Omental fat pad (tissue), 4 donors: ENCODE data around the gene ISM1. TPM values are rescaled to one million over a fixed set of nuclear protein-coding genes. Genes with fewer than 3 reads are reported as not detected.

ENCODE experiments used
- ATAC-seq: fragments of 150-250 bp; one replicate; pipeline ENCODE4 v1.9.1; 2016; ENCODE audit warnings: mild to moderate bottlenecking, moderate library complexity; ENCODE audit not compliant: low FRiP score
- DNase-seq: peaks from one replicate; pipeline ENCODE4 v3.0.0-alpha.2; 2019; ENCODE audit warnings: low spot score
- total RNA-seq, 4 donors: library from RNA; depleted of rRNA; stranded (reverse); fragments of >200 nt; gene quantifications; one replicate each; pipeline ENCODE4 v1.1.0, GENCODE V29; 2016
- TF ChIP-seq, protein P1 (sequence below), 3 donors: fragments of 450-650 bp; IDR thresholded peaks; one replicate each; pipeline ENCODE4 v1.5.1; 2016 to 2017; ENCODE audit warnings: antibody characterized with exemption in 3 of 3, mild to moderate bottlenecking in 3 of 3, moderate library complexity in 2 of 3

ISM1 gene
- 1 to 10 TPM; 1.6 to 7.9 (median 4.3) TPM for total RNA-seq

DNA sequence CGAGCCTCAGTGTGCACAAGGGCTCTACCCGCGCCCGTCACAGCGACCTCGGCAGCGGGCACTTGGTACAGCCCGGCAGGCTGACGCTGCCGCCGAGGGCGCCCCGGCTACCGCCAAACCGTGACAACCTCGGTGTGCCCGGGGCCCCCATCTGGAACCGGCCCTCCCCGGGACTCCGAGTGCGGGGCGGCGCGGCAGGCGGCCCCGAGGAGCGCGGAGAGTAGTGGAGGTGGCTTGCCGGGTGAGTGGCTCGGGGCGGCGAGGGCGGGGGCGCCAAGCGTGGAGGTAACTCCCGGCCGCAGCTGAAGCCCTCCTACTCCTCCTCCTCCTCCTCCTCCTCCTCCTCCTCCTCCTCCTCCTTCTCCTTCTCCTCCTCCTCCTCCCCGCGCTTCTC is at the start of gene ISM1:
TSS of gene ISM1 (plus strand) at position 371 of the 394 bp plus-strand sequence. CDS start 503 bp downstream, outside the sequence.
- DNase-seq (no peak), ATAC-seq (no peak)
- TF ChIP-seq, protein P1, sequence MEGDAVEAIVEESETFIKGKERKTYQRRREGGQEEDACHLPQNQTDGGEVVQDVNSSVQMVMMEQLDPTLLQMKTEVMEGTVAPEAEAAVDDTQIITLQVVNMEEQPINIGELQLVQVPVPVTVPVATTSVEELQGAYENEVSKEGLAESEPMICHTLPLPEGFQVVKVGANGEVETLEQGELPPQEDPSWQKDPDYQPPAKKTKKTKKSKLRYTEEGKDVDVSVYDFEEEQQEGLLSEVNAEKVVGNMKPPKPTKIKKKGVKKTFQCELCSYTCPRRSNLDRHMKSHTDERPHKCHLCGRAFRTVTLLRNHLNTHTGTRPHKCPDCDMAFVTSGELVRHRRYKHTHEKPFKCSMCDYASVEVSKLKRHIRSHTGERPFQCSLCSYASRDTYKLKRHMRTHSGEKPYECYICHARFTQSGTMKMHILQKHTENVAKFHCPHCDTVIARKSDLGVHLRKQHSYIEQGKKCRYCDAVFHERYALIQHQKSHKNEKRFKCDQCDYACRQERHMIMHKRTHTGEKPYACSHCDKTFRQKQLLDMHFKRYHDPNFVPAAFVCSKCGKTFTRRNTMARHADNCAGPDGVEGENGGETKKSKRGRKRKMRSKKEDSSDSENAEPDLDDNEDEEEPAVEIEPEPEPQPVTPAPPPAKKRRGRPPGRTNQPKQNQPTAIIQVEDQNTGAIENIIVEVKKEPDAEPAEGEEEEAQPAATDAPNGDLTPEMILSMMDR (IDR thresholded peaks at IDR 0.05): no peak

DNA sequence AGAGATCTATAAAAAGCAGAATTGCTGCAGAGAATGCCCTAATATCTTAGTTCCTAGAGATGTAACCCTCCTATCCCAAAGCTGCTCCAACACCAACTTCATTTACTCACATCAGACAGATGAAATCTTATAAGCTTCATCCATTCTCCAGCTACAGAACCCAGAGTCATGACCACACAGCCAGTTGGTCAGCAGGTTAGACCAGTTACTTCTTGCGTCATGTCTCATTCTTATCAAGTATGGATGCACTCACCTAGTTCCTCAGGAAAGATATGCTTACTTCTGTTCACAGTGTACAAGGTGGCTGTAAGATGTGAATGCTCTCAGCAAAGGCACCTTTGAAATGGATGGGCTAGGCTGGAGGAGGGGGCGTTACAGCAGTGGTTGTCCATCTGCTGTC is 47.9 kb upstream of the ISM1 start:
- ATAC-seq: no peak
- TF ChIP-seq, protein P1 (IDR thresholded peaks at IDR 0.05): no peak
- no peak for DNase-seq

DNA sequence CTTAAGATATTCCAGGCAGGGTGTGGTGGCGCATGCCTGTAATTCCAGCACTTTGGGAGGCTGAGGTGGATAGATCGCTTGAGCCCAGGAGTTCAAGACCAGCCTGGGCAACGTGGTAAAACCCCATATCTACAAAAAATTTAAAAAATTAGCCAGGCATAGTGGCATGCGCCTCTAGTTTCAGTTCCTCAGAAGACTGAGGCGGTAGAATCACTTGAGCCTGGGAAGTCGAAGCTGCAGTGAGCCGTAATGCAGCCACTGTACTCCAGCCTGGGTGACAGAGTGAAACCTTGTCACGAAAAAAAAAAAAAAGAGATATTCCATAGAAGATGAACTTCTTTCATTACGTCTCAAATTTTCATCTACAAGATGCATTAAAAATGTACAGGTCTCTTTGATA is 46.7 kb upstream of the ISM1 start:
- ATAC-seq (no peak), DNase-seq (no peak)
- TF ChIP-seq, protein P1 (IDR thresholded peaks at IDR 0.05): no peak

DNA sequence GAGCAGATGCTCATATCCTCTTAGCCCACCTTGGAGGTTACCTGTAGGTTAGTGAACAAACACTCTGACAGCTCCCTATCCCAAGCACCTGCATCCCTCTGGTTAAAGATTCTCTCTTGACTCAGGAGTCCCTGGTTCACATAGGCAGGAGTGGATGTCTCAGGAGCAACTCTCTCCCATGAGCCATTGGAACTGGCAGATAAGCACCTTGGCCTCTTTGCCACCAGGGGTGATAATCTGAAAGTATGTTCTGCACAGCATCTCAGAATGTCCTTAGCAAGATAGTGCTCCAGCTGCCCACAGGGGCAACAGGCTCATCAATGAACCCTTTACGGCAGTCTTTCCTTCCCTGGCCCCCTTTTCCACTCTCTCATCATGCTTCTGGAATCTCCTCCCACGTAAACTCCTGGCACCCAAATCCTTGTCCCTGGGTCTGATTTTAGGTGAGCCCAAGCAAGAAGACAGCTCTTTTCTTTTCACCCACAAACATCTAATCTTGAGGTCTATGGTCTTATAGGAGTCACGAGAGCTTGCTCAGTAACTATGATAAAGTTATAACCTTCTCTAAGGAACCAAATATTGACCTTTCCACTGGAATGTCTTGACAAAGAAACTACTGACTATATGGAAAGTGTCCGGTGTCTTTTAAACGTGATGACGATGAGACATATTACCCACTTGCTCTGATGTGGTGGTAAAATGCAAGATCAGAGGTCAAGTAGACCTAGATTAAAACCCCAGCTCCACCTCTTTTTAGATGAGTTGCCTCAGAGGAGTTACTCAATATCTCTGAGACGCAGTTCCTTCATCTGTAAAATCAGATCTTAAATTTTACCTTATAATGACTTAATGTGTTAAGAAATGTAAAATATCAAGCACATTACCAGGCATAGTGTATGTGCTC is 39.8 kb upstream of the ISM1 start:
- no peak for DNase-seq
- TF ChIP-seq, protein P1 (IDR thresholded peaks at IDR 0.05): no peak

DNA sequence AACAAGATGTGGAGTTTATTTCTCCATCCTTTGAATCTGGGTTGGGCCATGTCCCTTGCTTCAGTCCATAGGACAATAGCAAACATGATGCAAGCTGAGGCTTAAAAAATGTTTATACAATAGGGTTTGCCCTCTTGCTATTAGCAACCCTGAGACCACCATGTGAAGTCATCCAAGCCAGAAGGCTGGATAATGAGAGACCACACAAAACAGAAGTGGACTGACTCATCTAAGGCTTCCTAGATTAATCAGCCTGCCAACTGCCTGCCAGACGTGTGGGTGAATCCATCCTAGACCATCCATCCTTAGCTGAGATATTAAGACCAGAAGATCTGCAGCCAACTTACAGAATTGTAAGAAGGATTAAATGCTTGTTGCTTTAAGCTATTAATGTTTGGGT is 38.1 kb upstream of the ISM1 start:
- no peak for ATAC-seq
- DNase-seq: no peak
- TF ChIP-seq, protein P1 (IDR thresholded peaks at IDR 0.05): no peak

More for the DNA sequence above, 39.8 kb upstream of the ISM1 start:
- no peak for ATAC-seq

DNA sequence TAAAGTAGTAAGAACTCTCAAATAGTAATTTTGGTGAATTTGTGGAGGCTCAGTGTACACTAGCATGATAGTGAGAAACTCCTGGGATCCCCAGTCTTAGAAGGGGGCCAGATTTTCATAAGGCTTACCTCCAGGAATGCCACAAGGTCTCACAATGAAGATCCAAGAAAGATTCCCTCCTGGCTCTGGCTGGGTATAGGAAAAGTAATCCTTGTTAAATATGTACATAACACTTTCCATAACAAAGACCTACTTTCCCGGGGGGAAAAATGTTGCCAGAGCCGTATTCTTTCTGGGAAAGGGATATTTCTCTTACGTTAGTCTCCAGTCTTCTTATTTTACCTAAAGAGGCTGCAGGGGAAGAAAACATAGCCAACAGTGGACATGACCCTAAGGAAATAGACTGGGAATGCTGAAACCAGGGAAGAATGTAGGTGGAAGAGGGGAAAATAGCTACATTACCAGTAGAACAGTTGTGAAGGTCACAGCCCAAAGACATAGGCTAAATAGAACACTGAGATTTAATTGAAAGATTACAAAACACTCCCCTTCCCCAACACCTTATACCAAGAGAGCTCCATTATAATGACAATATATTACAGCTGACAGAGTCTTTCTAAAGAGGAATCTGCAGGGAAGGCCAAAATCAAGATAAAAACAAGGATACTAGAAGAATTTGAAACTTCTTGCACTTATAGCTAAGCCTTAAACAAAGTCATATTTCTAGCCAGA is 34.9 kb upstream of the ISM1 start:
- ATAC-seq (no peak), DNase-seq (no peak)
- TF ChIP-seq, protein P1 (IDR thresholded peaks at IDR 0.05): no peak
